OCI-LY3 (cell line): ENCODE measurements around the gene HLA-DQA2.

Source experiments
- EZH2phosphoT487 ChIP-seq: fragments of 200-600 bp; shearing (Covaris generic); IDR thresholded peaks from 2 replicates; pipeline ENCODE4 v1.6.1; 2018; ENCODE audit warnings: antibody characterized with exemption, mixed run types, low read depth
- TF ChIP-seq, protein P1 (sequence below): fragments of 200-600, 300-600 bp; sonication (generic); IDR thresholded peaks from 2 replicates; pipeline ENCODE4 v1.5.1; 2014; ENCODE audit warnings: antibody characterized with exemption, low read length, low read depth

DNA sequence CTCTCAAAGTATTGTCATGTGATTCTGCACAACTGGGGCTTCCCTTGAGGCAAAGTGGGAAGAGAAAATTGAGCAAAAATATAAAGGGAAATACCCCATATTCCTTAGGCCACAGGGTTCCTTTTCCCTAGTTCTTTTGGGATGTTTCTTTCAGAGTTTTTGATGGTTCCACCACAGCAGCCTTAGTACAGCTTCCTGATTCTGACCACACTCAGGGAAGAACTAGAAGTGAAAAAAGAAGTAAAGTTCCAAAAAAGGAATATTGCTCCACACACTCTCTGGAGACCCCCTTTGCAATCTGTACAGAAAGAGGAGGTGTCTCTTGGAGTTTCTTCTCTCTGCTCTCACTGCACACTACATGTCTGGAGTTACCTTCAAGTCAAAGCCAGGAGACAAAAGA lies 27.9 kb upstream of the HLA-DQA2 start:
- TF ChIP-seq, protein P1, sequence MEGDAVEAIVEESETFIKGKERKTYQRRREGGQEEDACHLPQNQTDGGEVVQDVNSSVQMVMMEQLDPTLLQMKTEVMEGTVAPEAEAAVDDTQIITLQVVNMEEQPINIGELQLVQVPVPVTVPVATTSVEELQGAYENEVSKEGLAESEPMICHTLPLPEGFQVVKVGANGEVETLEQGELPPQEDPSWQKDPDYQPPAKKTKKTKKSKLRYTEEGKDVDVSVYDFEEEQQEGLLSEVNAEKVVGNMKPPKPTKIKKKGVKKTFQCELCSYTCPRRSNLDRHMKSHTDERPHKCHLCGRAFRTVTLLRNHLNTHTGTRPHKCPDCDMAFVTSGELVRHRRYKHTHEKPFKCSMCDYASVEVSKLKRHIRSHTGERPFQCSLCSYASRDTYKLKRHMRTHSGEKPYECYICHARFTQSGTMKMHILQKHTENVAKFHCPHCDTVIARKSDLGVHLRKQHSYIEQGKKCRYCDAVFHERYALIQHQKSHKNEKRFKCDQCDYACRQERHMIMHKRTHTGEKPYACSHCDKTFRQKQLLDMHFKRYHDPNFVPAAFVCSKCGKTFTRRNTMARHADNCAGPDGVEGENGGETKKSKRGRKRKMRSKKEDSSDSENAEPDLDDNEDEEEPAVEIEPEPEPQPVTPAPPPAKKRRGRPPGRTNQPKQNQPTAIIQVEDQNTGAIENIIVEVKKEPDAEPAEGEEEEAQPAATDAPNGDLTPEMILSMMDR = no peak
- no peak for TF ChIP-seq EZH2phosphoT487
